ENCODE data around the gene RPE65.
"Not testable (repeated sequence)": the region's sequence is repeated elsewhere in the genome, so short reads cannot be mapped to it uniquely, and the experiment has no call there.

RPE65 gene

GRCh38 chr1:68448365-68448764 is 1.4 kb downstream of the RPE65 start:
- DNase-seq: no peak

GRCh38 chr1:68445709-68446108 is 4.0 kb downstream of the RPE65 start:
- no peak for DNase-seq

DNA sequence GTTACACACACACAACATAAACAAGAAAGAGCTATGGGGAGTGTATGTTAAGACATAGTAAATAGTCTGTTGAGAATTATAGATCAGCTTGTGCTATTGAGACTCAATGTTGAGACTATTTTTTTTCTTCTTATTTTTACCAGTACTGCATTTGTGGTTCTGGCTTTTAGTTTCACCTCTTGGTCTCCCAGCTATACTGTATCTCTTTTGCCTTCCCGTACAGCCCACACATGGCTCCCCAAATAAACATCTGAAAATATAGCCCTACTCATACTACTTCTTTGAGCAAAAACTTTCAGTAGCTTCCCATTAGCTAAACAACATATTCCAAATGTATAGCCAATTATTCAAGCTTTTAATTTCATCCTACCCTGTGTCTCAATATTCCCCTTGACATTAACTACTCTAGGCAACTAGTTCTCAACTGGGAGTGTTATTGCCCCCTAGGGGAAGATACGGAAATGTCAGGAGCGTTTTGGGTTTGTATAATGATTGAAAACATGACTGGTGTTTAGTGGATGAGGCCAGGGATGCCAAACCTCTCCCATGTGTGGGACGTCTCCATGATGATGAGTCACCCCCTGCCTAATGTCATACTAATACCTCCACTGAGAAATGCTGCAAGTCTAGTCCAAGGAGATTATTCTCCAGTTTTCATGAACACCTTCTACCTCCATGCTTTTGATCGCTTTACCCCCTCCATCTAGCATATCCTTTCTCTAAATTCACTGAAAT is 6.8 kb downstream of the RPE65 start:
- peak; percentile 41 for DNase-seq

GRCh38 chr1:68442006-68442405 is 7.7 kb downstream of the RPE65 start:
- DNase-seq: peak; percentile 13

DNA sequence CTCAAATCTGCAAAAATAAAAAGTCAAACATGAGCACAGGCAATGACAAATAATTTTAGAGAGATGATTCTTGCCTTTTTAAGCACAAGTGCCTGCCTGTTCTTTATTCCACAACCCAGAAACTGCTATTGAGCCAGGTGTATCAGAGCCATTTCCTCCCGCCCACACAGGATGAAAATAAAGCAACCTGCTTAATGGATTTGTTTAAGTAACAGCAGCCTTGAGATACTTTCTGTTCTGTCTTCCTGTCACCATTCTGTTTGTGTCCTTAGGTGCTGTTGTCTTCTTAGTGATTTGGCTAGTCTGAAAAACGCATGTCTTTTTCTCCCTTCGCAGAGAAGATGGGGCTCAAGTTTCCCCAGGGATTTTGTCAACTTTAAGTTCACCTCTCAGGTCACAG is 11.4 kb downstream of the RPE65 start:
- peak; percentile 15 for DNase-seq

DNA sequence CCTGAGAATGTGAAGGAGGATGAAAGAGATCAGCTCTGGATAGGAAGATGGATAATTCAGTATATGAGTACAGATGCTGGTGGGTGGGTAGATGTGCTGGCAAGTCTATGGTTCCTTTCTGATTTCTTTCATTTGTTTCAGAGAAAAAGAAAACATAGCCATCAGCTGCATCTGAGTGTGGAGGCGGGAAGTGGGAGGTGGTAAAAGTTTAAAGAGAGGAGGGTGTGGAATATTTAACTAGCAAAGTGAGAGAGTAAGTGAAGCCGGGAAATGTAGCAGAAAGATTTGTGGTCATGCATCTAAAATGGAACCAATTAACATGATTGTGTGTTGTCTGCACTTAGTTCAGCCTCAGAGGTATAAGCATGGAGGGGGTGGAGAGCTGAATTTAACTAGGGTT is 16.4 kb downstream of the RPE65 start:
- DNase-seq: no peak

DNA sequence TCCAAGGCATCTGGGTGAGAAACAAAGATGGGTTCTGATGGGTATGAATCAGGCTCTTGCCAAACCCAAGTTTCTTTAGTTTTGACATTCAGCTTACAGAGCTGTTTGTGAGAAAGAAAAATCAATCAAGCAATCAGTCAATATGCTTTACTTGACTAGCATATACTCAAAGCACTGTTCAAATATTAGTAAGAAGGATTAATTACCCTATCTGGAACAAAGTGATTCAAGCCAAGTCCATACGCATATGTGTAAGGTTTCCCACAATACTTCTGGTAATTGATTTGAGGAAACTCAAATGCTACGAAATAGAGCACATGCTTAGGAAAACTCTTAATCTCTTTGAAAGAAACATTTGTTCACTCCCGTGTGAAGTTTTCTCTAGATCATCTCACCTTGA is 18.7 kb downstream of the RPE65 start:
- DNase-seq: no peak

- no peak for DNase-seq
These were observed 20.4 kb downstream of the RPE65 start for GRCh38 chr1:68429233-68429808.

DNA sequence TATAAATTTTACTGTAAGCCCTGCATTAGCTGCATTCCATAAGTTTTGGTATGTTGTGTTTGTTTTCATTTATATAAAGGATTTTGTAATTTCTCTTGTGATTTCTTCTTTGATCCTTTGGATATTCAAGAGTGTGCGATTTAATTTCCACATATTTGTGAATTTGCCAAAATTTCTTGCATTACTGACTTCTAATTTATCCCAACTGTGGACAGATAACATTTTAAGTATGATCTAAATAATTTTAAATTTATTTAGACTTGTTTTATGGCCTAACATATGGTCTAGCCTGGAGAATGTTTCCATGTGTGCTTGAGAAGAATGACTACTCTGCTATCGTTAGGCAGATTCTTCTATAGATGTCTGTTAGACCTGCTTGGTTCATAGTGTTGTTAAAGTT is 23.2 kb downstream of the RPE65 start:
- no peak for DNase-seq

- no peak for DNase-seq
These were observed 28.4 kb downstream of the RPE65 start for GRCh38 chr1:68421350-68421749.

- DNase-seq: no peak
These were observed 40.3 kb downstream of the RPE65 start for GRCh38 chr1:68409426-68409825.

GRCh38 chr1:68401506-68401905 is 48.2 kb downstream of the RPE65 start:
- no peak for DNase-seq

GRCh38 chr1:68395575-68395974 is 54.2 kb downstream of the RPE65 start:
- DNase-seq: not testable (repeated sequence)

DNA sequence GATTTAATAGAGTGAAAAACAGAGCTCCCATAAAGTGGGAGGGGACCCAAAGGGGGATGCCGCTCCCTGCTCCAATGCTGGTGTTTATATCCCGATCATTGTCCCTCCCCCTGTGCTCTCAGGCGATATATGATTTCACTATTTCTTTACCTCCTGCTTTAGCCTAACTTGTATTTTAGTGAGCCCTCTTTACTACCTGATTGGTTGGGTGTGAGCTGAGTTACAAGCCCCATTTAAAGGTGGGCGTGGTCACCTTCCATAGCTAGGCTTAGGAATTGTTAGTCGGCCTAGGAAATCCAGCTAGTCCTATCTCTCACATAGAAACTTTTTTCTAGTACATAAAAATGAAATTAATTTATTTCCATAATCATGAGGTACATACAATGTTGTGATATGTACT is 57.3 kb downstream of the RPE65 start:
- DNase-seq: not testable (repeated sequence)

- DNase-seq: not testable (repeated sequence)
These were observed 63.8 kb downstream of the RPE65 start for GRCh38 chr1:68385798-68386524.

DNA sequence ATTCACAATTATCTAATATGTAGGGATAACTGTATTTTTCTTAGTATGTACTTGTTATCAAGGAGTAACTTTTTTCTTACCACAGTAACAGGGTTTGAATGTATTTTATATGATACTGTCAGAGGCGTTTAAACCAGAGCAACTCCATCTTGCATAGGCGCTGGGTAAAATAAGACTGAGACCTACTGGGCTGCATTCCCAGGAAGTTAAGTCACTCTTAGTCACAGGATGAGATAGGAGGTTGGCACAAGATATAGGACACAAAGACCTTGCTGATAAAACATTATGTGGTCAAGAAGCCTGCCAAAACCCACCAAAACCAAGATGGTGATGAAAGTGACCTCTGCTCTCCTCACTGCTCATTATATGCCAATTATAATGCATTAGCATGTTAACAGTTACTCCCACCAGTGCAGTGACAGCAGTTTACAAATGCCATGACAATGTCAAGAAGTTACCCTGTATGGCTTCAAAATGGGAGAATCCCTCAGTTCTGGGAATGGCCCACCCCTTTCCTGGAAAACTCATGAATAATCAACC is 64.8 kb downstream of the RPE65 start:
- DNase-seq: no peak

DNA sequence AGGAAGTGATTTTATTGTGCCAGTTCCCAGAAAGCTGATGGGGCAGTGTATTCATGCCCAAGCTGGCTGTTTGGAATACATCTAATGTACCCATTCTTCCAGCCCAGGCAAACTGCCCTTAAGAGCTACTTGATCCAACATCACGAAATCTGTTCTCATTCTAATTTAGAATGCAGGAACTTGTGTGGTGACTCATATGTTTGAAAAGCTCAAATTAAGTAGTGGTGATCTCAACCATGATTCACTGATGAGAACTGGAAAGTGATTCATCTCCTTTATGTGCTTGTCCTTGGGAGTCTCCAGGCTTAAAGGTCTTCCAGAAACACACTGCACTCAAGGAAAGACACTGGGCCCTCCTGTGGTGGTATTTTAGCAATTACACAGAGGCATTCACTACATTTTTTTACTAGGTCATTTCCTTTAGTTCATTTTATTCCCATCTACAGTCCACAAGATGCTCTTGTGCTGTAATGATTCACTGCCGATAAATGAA is 65.4 kb downstream of the RPE65 start:
- peak; percentile 24 for DNase-seq

DNA sequence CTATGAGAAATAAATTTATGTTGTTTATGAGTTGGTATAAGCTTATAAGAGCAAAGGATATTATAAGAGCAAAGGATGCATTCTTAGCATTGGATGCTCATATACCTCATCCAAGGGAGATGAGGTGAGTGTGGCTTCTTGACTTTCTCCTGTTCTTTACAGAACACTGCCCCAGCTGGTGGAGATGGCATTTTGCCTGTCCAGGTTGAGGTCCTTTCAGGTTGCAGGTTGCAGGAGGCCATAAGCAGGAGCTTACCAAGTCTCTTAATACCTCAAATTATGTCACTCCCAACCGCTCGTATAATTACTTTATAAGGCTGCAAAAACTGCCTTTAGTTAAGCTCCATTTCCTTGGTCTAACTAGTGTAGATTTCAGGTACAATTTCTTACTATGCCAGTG is 66.7 kb downstream of the RPE65 start:
- DNase-seq: no peak

- DNase-seq: no peak
These were observed 70.7 kb downstream of the RPE65 start for GRCh38 chr1:68379085-68379478.
